Skeletal muscle tissue (tissue), 4 donors: ENCODE results near the gene TRAPPC2. TPM values are rescaled to one million over a fixed set of nuclear protein-coding genes. Genes with fewer than 3 reads are reported as not detected.

Experiments used
- H3K27ac ChIP-seq: one replicate; pipeline ENCODE4 v1.7.0; 2013; ENCODE audit warnings: mild to moderate bottlenecking, low read depth, low read length, inconsistent platforms
- H3K27me3 ChIP-seq, 3 donors: one replicate each; pipeline ENCODE4 v1.7.0; 2013; ENCODE audit warnings: low read length in 3 of 3; ENCODE audit not compliant: control insufficient read depth in 3 of 3, insufficient read depth in 3 of 3
- H3K36me3 ChIP-seq, 3 donors: one replicate each; pipeline ENCODE4 v1.7.0; 2013; ENCODE audit warnings: low read length in 3 of 3; ENCODE audit not compliant: control insufficient read depth in 3 of 3, insufficient read depth in 3 of 3
- H3K4me1 ChIP-seq, 3 donors: one replicate each; pipeline ENCODE4 v1.7.0; 2013; ENCODE audit warnings: low read length in 3 of 3, mild to moderate bottlenecking in 3 of 3; ENCODE audit not compliant: control insufficient read depth in 3 of 3, insufficient read depth in 3 of 3
- H3K4me3 ChIP-seq, 3 donors: one replicate each; pipeline ENCODE4 v1.7.0; 2013; ENCODE audit warnings: low read length in 3 of 3
- H3K9ac ChIP-seq, 3 donors: one replicate each; pipeline ENCODE4 v1.7.0; 2013; ENCODE audit warnings: low read length in 3 of 3, mild to moderate bottlenecking in 3 of 3, moderate library complexity in 2 of 3, low read depth in 1 of 3
- H3K9me3 ChIP-seq, 3 donors: one replicate each; pipeline ENCODE4 v1.7.0; 2013; ENCODE audit warnings: low read length in 3 of 3; ENCODE audit not compliant: control insufficient read depth in 3 of 3
- total RNA-seq: library from RNA; depleted of rRNA; stranded (reverse); fragments of >200 nt; gene quantifications from one replicate; pipeline ENCODE4 v1.2.3, GENCODE V29; 2014
- donor health status: Osteomylitis.

TRAPPC2 gene
- total RNA-seq, 1 donor from 2014 or later: 9.9 TPM

GRCh38 chrX:13764281-13764680 lies 29.9 kb upstream of the TRAPPC2 start:
- H3K4me1 ChIP-seq: no peaks in the 10 kb centered on the region
- H3K36me3 ChIP-seq: peaks cover 14 to 39% (median 17%) of the 10 kb centered on the region in 3 donors
- H3K9me3 ChIP-seq: no peaks in the 10 kb centered on the region
- peaks cover 0 to 8% (median 0%) of the 10 kb centered on the region in 3 donors for H3K27me3 ChIP-seq
- peak overlapping the region; percentile 25 for H3K27ac ChIP-seq
- H3K4me3 ChIP-seq: no peak overlapping the region
- no peak overlapping the region for H3K9ac ChIP-seq

DNA sequence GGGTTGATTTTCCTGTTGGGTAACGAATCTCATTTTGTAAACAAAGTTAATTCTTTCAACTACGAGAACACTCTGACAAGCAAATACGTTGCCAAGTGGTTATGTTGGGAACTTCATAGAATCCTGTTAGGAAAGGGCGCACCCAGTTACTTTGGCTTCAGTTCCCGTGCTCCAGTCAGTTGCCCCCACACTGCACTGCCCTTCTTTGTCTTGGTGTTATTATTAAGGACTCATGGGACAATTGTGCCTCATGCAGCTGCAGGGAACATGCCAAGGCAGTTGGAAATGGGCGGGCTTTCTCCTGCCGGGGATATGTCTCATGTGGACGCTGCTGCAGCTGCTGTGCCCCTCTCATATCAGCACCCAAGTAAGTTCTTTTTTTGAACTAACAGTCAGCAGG lies 29.1 kb upstream of the TRAPPC2 start:
- H3K4me1 ChIP-seq: no peaks in the 10 kb centered on the region
- H3K4me3 ChIP-seq: no peak overlapping the region
- peak overlapping the region; percentile 25 for H3K27ac ChIP-seq
- no peaks in the 10 kb centered on the region for H3K9me3 ChIP-seq
- peaks cover 16 to 39% (median 18%) of the 10 kb centered on the region in 3 donors for H3K36me3 ChIP-seq
- H3K27me3 ChIP-seq: peaks cover 0 to 12% (median 0%) of the 10 kb centered on the region in 3 donors
- no peak overlapping the region for H3K9ac ChIP-seq

- no peak overlapping the region for H3K4me3 ChIP-seq
Observed at GRCh38 chrX:13761606-13762414, 27.4 kb upstream of the TRAPPC2 start.

DNA sequence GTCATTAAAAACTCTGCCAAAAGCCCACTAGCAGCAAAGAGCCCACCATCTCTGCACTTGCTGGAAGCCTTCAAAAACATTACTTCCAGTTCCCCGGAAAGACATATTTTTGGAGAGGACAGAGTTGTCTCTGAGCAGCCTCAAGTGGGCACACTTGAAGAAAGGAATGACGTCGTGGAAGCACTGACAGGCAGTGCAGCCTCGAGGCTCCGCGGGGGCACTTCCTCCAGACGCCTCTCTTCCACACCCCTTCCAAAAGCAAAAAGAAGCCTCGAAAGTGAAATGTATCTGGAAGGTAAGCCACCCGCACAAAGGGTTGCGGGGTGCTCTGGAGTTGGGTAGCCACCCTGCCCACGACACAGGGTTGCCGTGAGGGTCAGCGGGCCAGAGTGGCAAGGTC lies 26.0 kb upstream of the TRAPPC2 start:
- no peaks in the 10 kb centered on the region for H3K9me3 ChIP-seq
- H3K27ac ChIP-seq: no peak overlapping the region
- no peak overlapping the region for H3K9ac ChIP-seq
- no peak overlapping the region for H3K4me3 ChIP-seq
- no peaks in the 10 kb centered on the region for H3K4me1 ChIP-seq
- peaks cover 0 to 4% (median 0%) of the 10 kb centered on the region in 3 donors for H3K27me3 ChIP-seq
- H3K36me3 ChIP-seq: peaks cover 15 to 50% (median 18%) of the 10 kb centered on the region in 3 donors

More at GRCh38 chrX:13761606-13762414, 27.4 kb upstream of the TRAPPC2 start:
- Histone ChIP-seq H3K36me3 (peaks cover 17 to 55% (median 21%) of the 10 kb centered on the region in 3 donors), H3K27ac (no peak overlapping the region), H3K27me3 (peaks cover 0 to 12% (median 0%) of the 10 kb centered on the region in 3 donors), H3K4me1 (no peaks in the 10 kb centered on the region), H3K9me3 (no peaks in the 10 kb centered on the region), H3K9ac (no peak overlapping the region)

GRCh38 chrX:13759152-13759718 lies 24.8 kb upstream of the TRAPPC2 start:
- no peak overlapping the region for H3K9ac ChIP-seq
- H3K36me3 ChIP-seq: peaks cover 15 to 50% (median 18%) of the 10 kb centered on the region in 3 donors
- H3K9me3 ChIP-seq: no peaks in the 10 kb centered on the region
- H3K27me3 ChIP-seq: peaks cover 0 to 4% (median 0%) of the 10 kb centered on the region in 3 donors
- H3K27ac ChIP-seq: no peak overlapping the region
- H3K4me1 ChIP-seq: no peaks in the 10 kb centered on the region
- no peak overlapping the region for H3K4me3 ChIP-seq

GRCh38 chrX:13756381-13756780 lies 22.0 kb upstream of the TRAPPC2 start:
- H3K36me3 ChIP-seq: peaks cover 15 to 46% (median 18%) of the 10 kb centered on the region in 3 donors
- no peak overlapping the region for H3K4me3 ChIP-seq
- H3K27ac ChIP-seq: no peak overlapping the region

GRCh38 chrX:13755254-13755653 lies 20.8 kb upstream of the TRAPPC2 start:
- H3K27ac ChIP-seq: no peak overlapping the region
- H3K9ac ChIP-seq: no peak overlapping the region
- H3K36me3 ChIP-seq: peaks cover 8 to 38% (median 12%) of the 10 kb centered on the region in 3 donors

More at GRCh38 chrX:13756381-13756780, 22.0 kb upstream of the TRAPPC2 start:
- Histone ChIP-seq H3K9ac (no peak overlapping the region), H3K27me3 (peaks cover 0 to 4% (median 0%) of the 10 kb centered on the region in 3 donors), H3K9me3 (no peaks in the 10 kb centered on the region), H3K4me1 (peaks cover 0 to 4% (median 3%) of the 10 kb centered on the region in 3 donors)

DNA sequence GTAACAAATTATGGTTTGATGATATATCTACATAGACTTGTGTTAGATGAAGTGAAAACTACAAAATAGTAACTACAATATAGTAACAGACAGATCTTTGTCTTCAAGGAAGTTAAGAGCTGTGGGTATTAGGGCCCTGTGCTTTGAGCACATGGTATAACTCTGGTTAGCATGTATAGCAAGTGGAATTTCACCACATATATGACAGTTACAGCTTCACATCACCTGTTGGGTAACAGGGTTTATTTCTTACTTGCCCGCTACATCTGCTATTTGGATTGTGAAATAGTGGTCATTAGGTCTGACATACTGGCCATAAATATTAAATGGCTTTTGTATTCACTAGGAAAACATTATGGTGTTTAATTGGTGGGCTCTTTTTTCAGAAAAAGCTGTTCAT lies 20.3 kb upstream of the TRAPPC2 start:
- Histone ChIP-seq H3K27ac (no peak overlapping the region), H3K4me1 (peaks cover 0 to 4% (median 3%) of the 10 kb centered on the region in 3 donors), H3K4me3 (no peak overlapping the region), H3K36me3 (peaks cover 9 to 33% (median 12%) of the 10 kb centered on the region in 3 donors), H3K9me3 (no peaks in the 10 kb centered on the region), H3K27me3 (peaks cover 0 to 4% (median 0%) of the 10 kb centered on the region in 3 donors), H3K9ac (no peak overlapping the region)

More at GRCh38 chrX:13755254-13755653, 20.8 kb upstream of the TRAPPC2 start:
- H3K27me3 ChIP-seq: peaks cover 0 to 4% (median 0%) of the 10 kb centered on the region in 3 donors
- peaks cover 0 to 4% (median 3%) of the 10 kb centered on the region in 3 donors for H3K4me1 ChIP-seq
- H3K9me3 ChIP-seq: no peaks in the 10 kb centered on the region
- H3K4me3 ChIP-seq: no peak overlapping the region

GRCh38 chrX:13752646-13753045 lies 18.2 kb upstream of the TRAPPC2 start:
- no peaks in the 10 kb centered on the region for H3K27me3 ChIP-seq
- H3K36me3 ChIP-seq: peaks cover 7 to 20% (median 10%) of the 10 kb centered on the region in 3 donors
- H3K4me3 ChIP-seq: no peak overlapping the region
- H3K9ac ChIP-seq: no peak overlapping the region
- no peaks in the 10 kb centered on the region for H3K9me3 ChIP-seq
- H3K27ac ChIP-seq: no peak overlapping the region
- H3K4me1 ChIP-seq: peaks cover 0 to 4% (median 3%) of the 10 kb centered on the region in 3 donors

DNA sequence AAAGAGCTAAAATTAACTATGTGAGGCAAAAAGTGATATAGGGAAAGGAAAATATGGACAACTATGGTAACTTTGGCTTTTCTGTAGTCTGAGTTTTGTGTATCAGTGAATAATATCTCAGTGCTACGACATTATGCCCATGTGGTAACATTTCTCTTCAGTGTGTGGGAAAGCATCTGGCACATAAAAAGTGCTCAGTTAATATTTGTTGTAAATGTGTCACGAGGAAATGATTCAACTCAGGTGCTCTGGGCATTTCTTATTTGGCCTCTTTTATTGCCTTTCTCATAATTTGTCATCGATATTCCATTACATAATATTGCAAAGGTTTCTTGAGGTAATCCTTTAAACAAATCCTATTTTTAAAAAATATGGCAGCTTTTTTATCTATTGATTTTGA lies 17.7 kb upstream of the TRAPPC2 start:
- H3K36me3 ChIP-seq: peaks cover 5 to 15% (median 11%) of the 10 kb centered on the region in 3 donors

More for the DNA sequence above, 17.7 kb upstream of the TRAPPC2 start:
- no peaks in the 10 kb centered on the region for H3K9me3 ChIP-seq
- H3K27me3 ChIP-seq: no peaks in the 10 kb centered on the region
- H3K27ac ChIP-seq: no peak overlapping the region
- H3K4me1 ChIP-seq: peaks cover 0 to 4% (median 3%) of the 10 kb centered on the region in 3 donors
- H3K9ac ChIP-seq: no peak overlapping the region
- H3K4me3 ChIP-seq: no peak overlapping the region
